ENCODE measurements around the gene C4A. TPM values are rescaled to one million over a fixed set of nuclear protein-coding genes. Genes with fewer than 3 reads are reported as not detected.
A peak's percentile ranks its signal among the peaks of the same experiment; 100 is the strongest.
"Not testable (repeated sequence)": the region's sequence is repeated elsewhere in the genome, so short reads cannot be mapped to it uniquely, and the experiment has no call there.

C4A gene
- total RNA-seq, 1 experiment from 2014 or later: 2.5 TPM

GRCh38 chr6:31968791-31969711, 12.8 kb upstream of the C4A start:
- H3K36me3 ChIP-seq: peaks cover 22% of the 10 kb centered on the region
- H3K4me1 ChIP-seq: no peaks in the 10 kb centered on the region; the same call in 1 of the 2 replicates
- no peak for DNase-seq
- H3K27me3 ChIP-seq: no peaks in the 10 kb centered on the region
- no peak overlapping the region for H3K27ac ChIP-seq
- H3K9me3 ChIP-seq (replicated peaks): no peaks in the 10 kb centered on the region
- H3K4me3 ChIP-seq: no peak overlapping the region

- H3K27ac ChIP-seq: no peak overlapping the region
- no peak for DNase-seq
- peaks cover 15% of the 10 kb centered on the region for H3K36me3 ChIP-seq
- H3K4me1 ChIP-seq: no peaks in the 10 kb centered on the region; the same call in 1 of the 2 replicates
- no peak overlapping the region for H3K4me3 ChIP-seq
- H3K27me3 ChIP-seq: no peaks in the 10 kb centered on the region
- H3K9me3 ChIP-seq (replicated peaks): no peaks in the 10 kb centered on the region
These were observed 11.9 kb upstream of the C4A start for GRCh38 chr6:31969712-31970603.

GRCh38 chr6:31970604-31971271, 11.1 kb upstream of the C4A start:
- H3K27ac ChIP-seq: peak overlapping the region; percentile 59; the same call in 1 of the 2 replicates
- peaks cover 13% of the 10 kb centered on the region for H3K36me3 ChIP-seq
- no peaks in the 10 kb centered on the region for H3K27me3 ChIP-seq
- H3K4me1 ChIP-seq: no peaks in the 10 kb centered on the region; the same call in 1 of the 2 replicates
- peak overlapping the region; percentile 65 for H3K4me3 ChIP-seq
- DNase-seq: no peak
- H3K9me3 ChIP-seq (replicated peaks): no peaks in the 10 kb centered on the region

GRCh38 chr6:31971279-31971992, 10.4 kb upstream of the C4A start:
- H3K36me3 ChIP-seq: peaks cover 13% of the 10 kb centered on the region
- DNase-seq: no peak
- H3K27me3 ChIP-seq: no peaks in the 10 kb centered on the region
- H3K4me1 ChIP-seq: no peaks in the 10 kb centered on the region; the same call in 1 of the 2 replicates
- H3K4me3 ChIP-seq: peak overlapping the region; percentile 65
- H3K27ac ChIP-seq: peak overlapping the region; percentile 59
- H3K9me3 ChIP-seq (replicated peaks): no peaks in the 10 kb centered on the region

- peaks cover 13% of the 10 kb centered on the region for H3K36me3 ChIP-seq
- H3K4me3 ChIP-seq: peak within 1 kb of the TSS; percentile 65
- peak within 1 kb of the TSS; percentile 59 for H3K27ac ChIP-seq
- no peaks in the 10 kb centered on the region for H3K9me3 ChIP-seq (replicated peaks)
- H3K4me1 ChIP-seq: no peaks in the 10 kb centered on the region; the same call in 1 of the 2 replicates
- DNase-seq: peak; percentile 96
- no peaks in the 10 kb centered on the region for H3K27me3 ChIP-seq
These were observed 9.7 kb upstream of the C4A start, which contains the start of gene DXO for GRCh38 chr6:31971993-31972708. Gene DXO (minus strand): TSS chr6:31972138. CDS start chr6:31971675, 463 bp downstream.

GRCh38 chr6:31972709-31973350, 9.0 kb upstream of the C4A start:
- H3K36me3 ChIP-seq: peaks cover 9% of the 10 kb centered on the region
- H3K27me3 ChIP-seq: no peaks in the 10 kb centered on the region
- no peaks in the 10 kb centered on the region for H3K9me3 ChIP-seq (replicated peaks)
- no peaks in the 10 kb centered on the region; the same call in 1 of the 2 replicates for H3K4me1 ChIP-seq
- H3K27ac ChIP-seq: peak overlapping the region; percentile 59
- no peak for DNase-seq
- H3K4me3 ChIP-seq: peak overlapping the region; percentile 65

- H3K9me3 ChIP-seq (replicated peaks); H3K36me3 ChIP-seq; H3K27ac ChIP-seq; H3K4me1 ChIP-seq; DNase-seq; H3K27me3 ChIP-seq; H3K4me3 ChIP-seq: not testable (repeated sequence)
These were observed 5.8 kb upstream of the C4A start for GRCh38 chr6:31976065-31976464.

GRCh38 chr6:31977816-31978431, 3.9 kb upstream of the C4A start:
- no peaks in the 10 kb centered on the region for H3K36me3 ChIP-seq
- no peaks in the 10 kb centered on the region for H3K27me3 ChIP-seq
- no peak overlapping the region for H3K27ac ChIP-seq
- DNase-seq: no peak
- no peak overlapping the region for H3K4me3 ChIP-seq
- no peaks in the 10 kb centered on the region; the same call in 1 of the 2 replicates for H3K4me1 ChIP-seq
- no peaks in the 10 kb centered on the region for H3K9me3 ChIP-seq (replicated peaks)

- Histone ChIP-seq H3K4me3 (no peak overlapping the region), H3K36me3 (no peaks in the 10 kb centered on the region), H3K4me1 (no peaks in the 10 kb centered on the region), H3K9me3 (replicated peaks) (no peaks in the 10 kb centered on the region), H3K27ac (no peak overlapping the region), H3K27me3 (no peaks in the 10 kb centered on the region)
- DNase-seq: no peak
These were observed 3.0 kb upstream of the C4A start for GRCh38 chr6:31978831-31979230.

GRCh38 chr6:31979238-31979898, 2.5 kb upstream of the C4A start:
- H3K4me3 ChIP-seq: no peak overlapping the region
- H3K4me1 ChIP-seq: no peaks in the 10 kb centered on the region
- H3K27ac ChIP-seq: no peak overlapping the region
- H3K27me3 ChIP-seq: no peaks in the 10 kb centered on the region
- H3K9me3 ChIP-seq (replicated peaks): no peaks in the 10 kb centered on the region
- no peak for DNase-seq
- no peaks in the 10 kb centered on the region for H3K36me3 ChIP-seq

- not testable (repeated sequence) for H3K4me1 ChIP-seq; H3K4me3 ChIP-seq; H3K9me3 ChIP-seq (replicated peaks); H3K27ac ChIP-seq; DNase-seq; H3K27me3 ChIP-seq; H3K36me3 ChIP-seq
These were observed 1.5 kb upstream of the C4A start for GRCh38 chr6:31980195-31980876.

- not testable (repeated sequence) for H3K4me1 ChIP-seq; DNase-seq; H3K27me3 ChIP-seq; H3K4me3 ChIP-seq; H3K9me3 ChIP-seq (replicated peaks); H3K36me3 ChIP-seq; H3K27ac ChIP-seq
These were observed 859 bp upstream of the C4A start for GRCh38 chr6:31980998-31981397.

All from SJCRH30 (cell line).